ENCODE results near the gene TAC1. TPM values are rescaled to one million over a fixed set of nuclear protein-coding genes. Genes with fewer than 3 reads are reported as not detected.

The TAC1 gene
- total and polyA plus RNA-seq, 2 donors (not counting 3 experiments of a cell fraction or from before 2014, with no cell fraction given): not detected

- POLR2A ChIA-PET: no interaction called here
- no peaks in the 10 kb centered on the region for H3K79me2 ChIP-seq (ENCODE audit: control insufficient read depth, insufficient read depth, low read length)
- TF ChIP-seq EZH2 (IDR thresholded peaks at IDR 0.05; ENCODE audit: borderline replicate concordance, low read depth, low read length, severe bottlenecking) (no peak), POLR2AphosphoS5 (IDR thresholded peaks at IDR 0.05; ENCODE audit: insufficient read depth, low read depth, low read length) (no peak), JUN (IDR thresholded peaks at IDR 0.05; ENCODE audit: borderline replicate concordance, insufficient read depth, insufficient read length, low read depth) (no peak), CTCF (IDR thresholded peaks at IDR 0.05; ENCODE audit: extremely low read depth in 1 of 2, insufficient read depth in 1 of 2, low read depth in 1 of 2, low read length in 2 of 2) (no peak), GATA2 (IDR thresholded peaks at IDR 0.05; ENCODE audit: insufficient read depth, insufficient read length, low read depth, low read length) (no peak), POLR2A (IDR thresholded peaks at IDR 0.05; ENCODE audit: low read depth, low read length) (no peak), MAX (IDR thresholded peaks at IDR 0.05; ENCODE audit: insufficient read depth, insufficient read length) (no peak), MYC (IDR thresholded peaks at IDR 0.05; ENCODE audit: low read depth, low read length) (no peak), FOS (IDR thresholded peaks at IDR 0.05; ENCODE audit: borderline replicate concordance, insufficient read depth, low read length) (no peak)
- CTCF ChIA-PET: no interaction called here
- no peaks in the 10 kb centered on the region for H3K4me1 ChIP-seq (ENCODE audit: control insufficient read depth, extremely low read depth, insufficient read depth, low read length)
- no peak overlapping the region for H3K27ac ChIP-seq (ENCODE audit: insufficient read depth, low read depth, low read length)
- H3K9me3 ChIP-seq (replicated peaks; ENCODE audit: control insufficient read depth, insufficient read depth, low read length): no peaks in the 10 kb centered on the region
- no peaks in the 10 kb centered on the region for H3K27me3 ChIP-seq (ENCODE audit: control insufficient read depth in 2 of 2, insufficient read depth in 2 of 2, low read length in 2 of 2)
- no peak overlapping the region for H3K4me2 ChIP-seq (ENCODE audit: insufficient read depth, low read length)
- no peak overlapping the region for H2AFZ ChIP-seq (ENCODE audit: low read depth, low read length)
- no TSS peak for BruUV-seq (replicated peaks)
- H3K9me1 ChIP-seq (replicated peaks; ENCODE audit: control insufficient read depth, extremely low read depth, insufficient read depth, low read length): no peaks in the 10 kb centered on the region
- intact Hi-C loops (cut with micrococcal nuclease): no loop called here
- FAIRE-seq: no peak
- H4K20me1 ChIP-seq (replicated peaks; ENCODE audit: control insufficient read depth, extremely low read depth, insufficient read depth, low read length): no peaks in the 10 kb centered on the region
- no peak for DNase-seq (ENCODE audit: low read depth, low spot score)
- H3K9ac ChIP-seq (replicated peaks; ENCODE audit: extremely low read depth, insufficient read depth, low read length): no peak overlapping the region
- H3K4me3 ChIP-seq (replicated peaks in 1 of 3; ENCODE audit: insufficient read depth in 1 of 3, low read depth in 1 of 3, low read length in 3 of 3): no peak overlapping the region
- H3K36me3 ChIP-seq (ENCODE audit: control insufficient read depth in 2 of 2, extremely low read depth in 1 of 2, insufficient read depth in 2 of 2, low read length in 2 of 2): no peaks in the 10 kb centered on the region
- dilution Hi-C loops (cut with MboI; ENCODE audit: extremely low pct_ligation_motif_present, low sequenced_read_pairs): no loop called here
These were observed 19.7 kb downstream of the TAC1 start for GRCh38 chr7:97751566-97751965.

All from endothelial cell of umbilical vein (primary cell).